NCI-H187 (cell line): Measurements from ENCODE around the gene PRR5L.
"Not testable (repeated sequence)": the region's sequence is repeated elsewhere in the genome, so short reads cannot be mapped to it uniquely, and the experiment has no call there.

Experiments used
- DNase-seq, 2 experiments: peaks; one replicate each; lab custom pipeline; 2025; lab: John Stamatoyannopoulos, UW

PRR5L gene

GRCh38 chr11:36462321-36462720 is 166.2 kb downstream of the PRR5L start:
- DNase-seq = no peak

- DNase-seq = no peak
Measured at GRCh38 chr11:36463781-36464180, 167.7 kb downstream of the PRR5L start.

- DNase-seq = no peak
Measured at GRCh38 chr11:36464720-36465119, 168.6 kb downstream of the PRR5L start.

- no peak for DNase-seq
Measured at GRCh38 chr11:36465449-36466163, 169.5 kb downstream of the PRR5L start.

- DNase-seq = no peak
Measured at GRCh38 chr11:36467012-36467411, 170.9 kb downstream of the PRR5L start.

GRCh38 chr11:36467916-36468315 is 171.8 kb downstream of the PRR5L start:
- DNase-seq = peak in 1 of 2 experiments; percentile 70

GRCh38 chr11:36469063-36469462 is 173.0 kb downstream of the PRR5L start:
- DNase-seq = no peak

GRCh38 chr11:36469881-36470802 is 174.1 kb downstream of the PRR5L start:
- no peak for DNase-seq

GRCh38 chr11:36471577-36471976 is 175.5 kb downstream of the PRR5L start:
- DNase-seq = no peak

- no peak for DNase-seq
Measured at GRCh38 chr11:36475192-36475591, 179.1 kb downstream of the PRR5L start.

GRCh38 chr11:36478700-36479329 is 182.7 kb downstream of the PRR5L start:
- DNase-seq = peak; percentile 42 to 50

GRCh38 chr11:36480833-36481232 is 184.7 kb downstream of the PRR5L start:
- DNase-seq = no peak

GRCh38 chr11:36483042-36483441 is 187.0 kb downstream of the PRR5L start:
- DNase-seq = not testable (repeated sequence)

- DNase-seq = no peak
Measured at GRCh38 chr11:36485298-36486002, 189.4 kb downstream of the PRR5L start.

GRCh38 chr11:36487619-36488018 is 191.5 kb downstream of the PRR5L start:
- no peak for DNase-seq

- no peak for DNase-seq
Measured at GRCh38 chr11:36488096-36488495, 192.0 kb downstream of the PRR5L start.

- no peak for DNase-seq
Measured at GRCh38 chr11:36490026-36490806, 194.1 kb downstream of the PRR5L start.

GRCh38 chr11:36492724-36493304 is 196.7 kb downstream of the PRR5L start:
- DNase-seq = no peak

GRCh38 chr11:36493332-36493731 is 197.2 kb downstream of the PRR5L start:
- no peak for DNase-seq

GRCh38 chr11:36498721-36499120 is 202.6 kb downstream of the PRR5L start:
- no peak for DNase-seq

- DNase-seq = no peak
Measured at GRCh38 chr11:36499315-36499714, 203.2 kb downstream of the PRR5L start.
